ENCODE measurements around the gene LTK. TPM values are rescaled to one million over a fixed set of nuclear protein-coding genes. Genes with fewer than 3 reads are reported as not detected.

Gene LTK
- total RNA-seq, 1 donor from 2014 or later = 0.55 TPM

- Mint-ChIP-seq H3K36me3 (ENCODE audit: insufficient read depth) (no peaks in the 10 kb centered on the region), H3K4me3 (ENCODE audit: low read depth) (no peak overlapping the region), H3K9me3 (ENCODE audit: low read depth) (no peaks in the 10 kb centered on the region), H3K4me1 (ENCODE audit: low read depth) (no peaks in the 10 kb centered on the region), H3K27ac (no peak overlapping the region), H3K27me3 (peaks cover 83% of the 10 kb centered on the region)
- no peak for DNase-seq (ENCODE audit: low spot score, unreplicated experiment)
- no peak for TF ChIP-seq CTCF (IDR thresholded peaks at IDR 0.05; ENCODE audit: unreplicated experiment)
These were observed 5.8 kb downstream of the LTK start for GRCh38 chr15:41507820-41508290.

GRCh38 chr15:41506796-41507341 is 6.8 kb downstream of the LTK start:
- Mint-ChIP-seq H3K27me3 (peaks cover 83% of the 10 kb centered on the region), H3K4me3 (ENCODE audit: low read depth) (no peak overlapping the region), H3K9me3 (ENCODE audit: low read depth) (no peaks in the 10 kb centered on the region), H3K4me1 (ENCODE audit: low read depth) (no peaks in the 10 kb centered on the region), H3K27ac (no peak overlapping the region), H3K36me3 (ENCODE audit: insufficient read depth) (no peaks in the 10 kb centered on the region)
- TF ChIP-seq CTCF (IDR thresholded peaks at IDR 0.05; ENCODE audit: unreplicated experiment) = no peak
- no peak for DNase-seq (ENCODE audit: low spot score, unreplicated experiment)

- H3K4me3 Mint-ChIP-seq (ENCODE audit: low read depth) = no peak overlapping the region
- no peak for DNase-seq (ENCODE audit: low spot score, unreplicated experiment)
- H3K9me3 Mint-ChIP-seq (ENCODE audit: low read depth) = no peaks in the 10 kb centered on the region
- no peaks in the 10 kb centered on the region for H3K36me3 Mint-ChIP-seq (ENCODE audit: insufficient read depth)
- peaks cover 91% of the 10 kb centered on the region for H3K27me3 Mint-ChIP-seq
- TF ChIP-seq CTCF (IDR thresholded peaks at IDR 0.05; ENCODE audit: unreplicated experiment) = no peak
- H3K27ac Mint-ChIP-seq = no peak overlapping the region
- H3K4me1 Mint-ChIP-seq (ENCODE audit: low read depth) = peaks cover 5% of the 10 kb centered on the region
These were observed 7.9 kb downstream of the LTK start for GRCh38 chr15:41505776-41506175.

DNA sequence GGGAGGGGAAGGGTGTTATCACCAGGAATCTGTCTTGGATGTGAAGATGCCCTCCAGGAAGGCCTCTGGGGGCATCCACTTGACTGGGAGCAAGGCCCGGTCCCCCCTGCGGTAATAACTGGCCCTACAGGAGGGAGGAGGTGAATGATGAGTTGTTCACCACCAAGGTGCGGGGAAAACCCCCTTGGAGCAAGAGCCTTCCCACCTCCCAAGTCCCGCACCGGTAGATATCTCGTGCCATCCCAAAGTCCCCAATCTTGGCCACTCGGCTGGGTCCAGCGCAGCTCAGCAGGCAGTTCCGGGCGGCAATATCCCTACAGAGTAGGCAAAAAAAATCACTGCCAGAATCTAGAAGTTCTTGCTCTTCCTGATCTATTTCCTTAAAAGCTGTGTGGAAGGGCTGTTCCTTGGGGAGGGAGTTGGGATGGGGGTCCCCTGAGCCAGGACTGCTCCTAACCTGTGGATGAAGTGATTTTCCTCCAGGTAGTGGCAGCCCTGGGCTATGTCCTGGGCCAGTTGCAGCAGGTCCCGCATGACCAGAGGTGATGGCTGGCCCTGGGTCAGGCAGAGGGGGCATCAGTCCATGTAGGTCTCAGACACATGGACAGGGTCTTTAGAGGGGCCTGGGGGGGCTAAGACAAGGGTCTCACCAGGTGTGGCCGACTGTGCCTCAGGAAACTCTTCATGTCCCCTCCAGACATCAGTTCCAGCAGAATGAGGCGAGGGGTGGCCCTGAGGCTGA is 8.7 kb downstream of the LTK start:
- Mint-ChIP-seq H3K27ac (no peak overlapping the region), H3K27me3 (peaks cover 89% of the 10 kb centered on the region), H3K9me3 (ENCODE audit: low read depth) (no peaks in the 10 kb centered on the region), H3K36me3 (ENCODE audit: insufficient read depth) (no peaks in the 10 kb centered on the region), H3K4me3 (ENCODE audit: low read depth) (no peak overlapping the region), H3K4me1 (ENCODE audit: low read depth) (peaks cover 5% of the 10 kb centered on the region)
- DNase-seq (ENCODE audit: low spot score, unreplicated experiment) = no peak
- TF ChIP-seq CTCF (IDR thresholded peaks at IDR 0.05; ENCODE audit: unreplicated experiment) = no peak

- DNase-seq (ENCODE audit: low spot score, unreplicated experiment) = no peak
- no peak overlapping the region for H3K27ac Mint-ChIP-seq
- H3K4me1 Mint-ChIP-seq (ENCODE audit: low read depth) = peaks cover 5% of the 10 kb centered on the region
- H3K36me3 Mint-ChIP-seq (ENCODE audit: insufficient read depth) = no peaks in the 10 kb centered on the region
- peaks cover 93% of the 10 kb centered on the region for H3K27me3 Mint-ChIP-seq
- no peak overlapping the region for H3K4me3 Mint-ChIP-seq (ENCODE audit: low read depth)
- no peaks in the 10 kb centered on the region for H3K9me3 Mint-ChIP-seq (ENCODE audit: low read depth)
- no peak for TF ChIP-seq CTCF (IDR thresholded peaks at IDR 0.05; ENCODE audit: unreplicated experiment)
These were observed 10.0 kb downstream of the LTK start for GRCh38 chr15:41503669-41504010.

Data from progenitor cell of endocrine pancreas (in vitro differentiated cells).